GM21367 (cell line): Measurements from ENCODE around the gene ZC3H12C.

Experiments
- ATAC-seq: cut with Tn5 transposase; IDR thresholded peaks from one replicate; pipeline ENCODE4 v1.9.1; 2021; ENCODE audit not compliant: unreplicated experiment

ZC3H12C gene

DNA sequence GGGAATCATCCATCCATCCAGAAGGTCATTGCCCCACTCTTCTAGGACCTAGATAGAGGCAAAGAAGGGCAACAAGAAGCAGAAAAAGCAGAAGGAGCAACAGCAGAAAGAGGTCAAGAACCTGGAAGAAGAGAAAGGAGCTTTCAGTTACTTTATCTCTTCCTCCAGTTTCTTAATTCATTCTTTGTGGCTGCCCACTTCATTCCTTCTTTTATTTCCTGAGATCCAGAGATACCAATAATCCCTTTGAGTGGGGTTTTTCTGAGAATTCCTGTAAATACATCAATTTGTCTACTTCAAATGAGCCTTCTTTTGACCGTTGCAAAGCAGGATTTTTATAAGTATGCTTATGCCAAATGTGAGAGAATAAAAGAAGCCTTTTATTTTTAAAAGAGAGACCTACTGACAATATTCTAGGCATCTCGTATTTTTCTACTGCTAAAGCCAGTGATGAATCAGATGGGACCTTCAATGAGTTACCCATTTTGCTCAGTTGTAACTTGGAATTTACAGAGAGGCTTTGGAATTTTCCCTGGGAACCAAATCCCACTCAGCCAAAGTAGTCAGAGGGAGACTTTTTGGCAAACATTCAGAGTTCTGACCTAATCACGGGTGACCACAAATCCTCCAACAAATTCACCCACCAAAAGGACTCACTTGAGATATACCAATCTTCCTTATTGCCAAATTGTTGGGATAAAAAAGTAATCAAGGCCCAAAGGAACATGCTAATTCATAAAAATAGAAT is 54.9 kb downstream of the ZC3H12C start:
- no peak for ATAC-seq

DNA sequence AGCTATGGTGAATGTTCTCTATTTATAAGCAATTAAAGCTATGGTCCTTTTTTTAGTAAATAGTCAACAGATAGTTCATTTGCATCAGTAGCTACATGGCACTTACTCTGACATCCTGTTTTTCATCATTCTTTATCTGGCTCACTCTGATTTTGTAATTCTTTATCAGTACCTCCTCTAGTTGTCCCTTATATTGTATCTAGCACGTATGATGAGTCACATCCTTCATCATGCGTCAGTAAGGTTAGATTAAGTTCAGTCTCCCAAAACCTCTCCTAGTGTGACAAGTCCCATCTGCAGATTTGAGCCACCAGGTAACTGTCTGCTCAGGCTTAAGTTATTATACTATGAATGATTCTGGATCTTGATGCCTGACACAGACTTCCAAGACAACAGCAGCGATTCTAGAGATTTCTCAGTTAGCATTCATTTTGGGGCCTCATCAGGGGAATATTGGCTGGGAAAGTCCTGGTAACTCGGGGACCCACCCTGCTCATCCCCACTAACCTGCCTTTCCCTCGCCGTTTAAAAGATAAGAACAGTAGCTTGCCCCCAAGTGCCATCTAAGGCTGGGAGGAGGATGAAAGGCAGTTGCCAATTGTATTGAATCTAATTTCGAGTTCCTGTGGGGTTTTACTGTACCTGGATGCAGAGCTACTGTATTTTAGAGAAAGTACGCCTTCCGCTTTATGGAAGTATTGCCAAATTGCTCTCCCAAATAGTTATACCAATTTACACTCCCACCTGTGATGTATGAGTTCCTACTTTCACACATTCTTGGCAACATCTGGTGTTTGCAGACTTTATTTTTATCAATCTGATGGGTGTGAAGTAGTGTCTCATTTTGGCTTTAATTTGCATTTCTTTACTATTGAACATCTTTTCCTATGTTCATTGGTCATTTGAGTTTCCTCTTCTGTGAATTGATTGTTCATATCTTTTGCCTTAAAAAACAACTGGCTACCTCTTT is 55.9 kb downstream of the ZC3H12C start:
- ATAC-seq: no peak

DNA sequence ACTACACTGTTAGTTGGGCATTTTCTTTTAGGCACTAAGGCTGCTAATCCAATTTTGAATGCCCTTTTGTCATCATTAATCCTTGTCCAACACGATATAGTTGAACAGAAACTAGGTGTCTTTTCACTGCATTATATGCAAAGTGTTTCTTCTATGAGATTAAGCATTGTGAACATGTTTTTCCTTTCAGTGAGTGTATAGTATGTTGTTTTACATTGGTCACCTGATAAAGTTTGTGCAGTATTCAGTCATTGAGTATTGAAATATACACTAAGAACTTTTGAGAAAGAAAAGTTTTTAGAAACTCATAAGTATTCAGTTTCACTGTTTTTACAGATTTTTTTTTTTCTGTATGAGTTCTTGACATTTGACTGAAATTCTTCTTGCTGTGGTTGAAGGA is 59.0 kb downstream of the ZC3H12C start:
- ATAC-seq: no peak

DNA sequence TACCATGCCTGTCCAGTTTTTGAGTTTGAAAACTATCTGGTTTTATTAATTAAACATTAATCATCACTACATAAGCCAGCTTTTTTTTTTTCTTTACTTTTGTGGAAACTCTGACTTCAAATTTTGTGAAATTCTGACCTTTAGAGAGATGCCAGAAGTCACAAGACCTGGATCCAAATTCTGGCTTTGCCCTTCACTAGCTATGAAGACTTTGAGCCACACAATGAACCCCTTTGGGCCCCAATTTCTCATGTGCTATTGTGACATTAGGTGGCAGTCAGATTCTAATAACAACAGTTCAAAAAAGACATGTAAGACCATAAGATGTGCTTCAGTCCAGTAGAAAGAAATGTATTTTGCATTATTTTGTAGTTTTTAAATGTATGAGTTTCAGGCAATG is 60.3 kb downstream of the ZC3H12C start:
- ATAC-seq: no peak

DNA sequence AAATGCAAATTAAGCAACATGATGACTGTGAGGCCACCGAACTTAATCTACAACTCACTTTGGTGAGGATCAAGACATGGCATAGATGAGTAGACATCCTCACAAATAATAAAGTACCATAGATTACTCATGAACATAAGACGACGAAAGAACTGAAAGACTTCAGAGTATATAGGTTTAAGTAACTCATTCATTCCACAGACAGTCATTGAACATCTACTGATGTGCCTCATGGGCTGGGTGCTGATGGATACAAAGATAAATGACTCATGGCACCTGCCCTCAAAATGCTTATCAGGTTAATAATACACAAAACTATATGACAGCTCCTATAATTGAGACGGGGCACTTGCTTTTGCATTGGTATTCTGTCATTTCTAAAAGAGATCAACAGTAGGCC is 63.3 kb downstream of the ZC3H12C start:
- no peak for ATAC-seq

DNA sequence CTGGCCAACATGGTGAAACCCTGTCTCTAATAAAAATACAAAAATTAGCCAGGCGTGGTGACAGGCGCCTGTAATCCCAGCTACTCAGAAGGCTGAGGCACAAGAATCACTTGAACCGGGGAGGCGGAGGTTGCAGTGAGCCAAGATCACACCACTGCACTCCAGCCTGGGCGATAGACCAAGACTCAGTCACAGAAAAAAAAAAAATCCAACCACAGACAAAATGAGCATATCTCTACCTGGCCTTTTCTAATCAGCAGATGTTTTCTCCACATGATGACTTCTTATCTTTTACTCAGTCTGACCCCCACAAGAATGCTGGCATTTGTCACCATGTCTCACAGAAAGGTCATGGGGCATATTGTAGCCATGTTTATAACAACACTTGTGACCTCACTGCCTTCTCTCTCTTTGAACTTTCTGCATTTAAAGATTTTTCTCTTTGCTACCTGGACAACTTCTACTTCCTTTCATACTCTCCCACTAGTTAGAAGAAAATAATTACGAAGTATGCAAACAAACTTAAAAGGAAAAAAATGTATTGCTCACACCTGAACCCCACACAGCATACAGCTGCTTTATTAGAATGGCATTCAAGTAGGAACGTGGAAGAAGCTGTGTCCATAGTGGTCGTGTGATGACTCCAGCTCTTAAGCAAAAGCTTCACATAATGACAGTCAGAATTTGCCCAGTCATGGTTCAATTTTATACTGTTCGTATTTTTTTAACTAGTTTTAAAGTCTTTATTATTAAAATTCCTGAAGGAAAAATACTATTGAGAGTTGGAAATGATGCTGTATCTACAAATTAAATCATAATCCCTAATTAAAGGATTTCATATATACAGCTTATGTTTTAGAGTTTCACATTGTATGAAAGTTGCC is 65.4 kb downstream of the ZC3H12C start:
- no peak for ATAC-seq

DNA sequence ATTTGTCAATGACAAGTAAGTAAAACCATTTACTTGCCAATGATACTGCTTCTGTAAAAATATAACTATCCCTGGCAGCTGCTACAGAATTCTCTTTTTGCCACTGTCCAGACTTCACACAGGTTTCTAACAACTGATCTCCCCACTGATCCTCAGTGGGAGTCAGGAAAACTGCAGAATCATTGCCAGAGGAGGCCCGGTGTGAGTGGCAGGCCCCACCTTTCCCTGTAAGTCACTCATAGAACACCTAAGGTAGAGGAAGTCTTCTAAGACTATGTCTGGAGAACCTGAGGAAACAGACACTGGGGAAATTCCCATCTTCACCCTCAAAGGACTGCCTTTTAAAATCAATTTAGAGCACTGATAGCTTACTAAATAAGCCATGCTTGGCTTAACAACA is 66.3 kb downstream of the ZC3H12C start:
- no peak for ATAC-seq

DNA sequence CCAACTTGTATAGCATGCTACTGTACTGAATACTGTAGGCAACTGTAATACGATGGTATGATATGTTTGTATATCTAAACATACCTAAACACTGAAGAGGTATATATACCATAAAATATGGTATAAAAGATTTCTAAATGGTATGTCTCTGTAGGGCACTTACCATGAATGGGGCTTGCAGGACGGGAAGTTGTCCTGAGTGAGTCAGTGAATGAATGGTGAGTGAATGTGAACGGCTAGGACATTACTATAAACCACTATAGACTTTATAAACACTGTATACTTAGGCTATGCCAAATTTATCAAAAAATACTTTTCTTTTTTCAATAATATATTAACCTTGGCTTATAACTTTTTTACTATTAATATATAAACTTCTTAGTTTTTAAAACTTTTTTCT is 66.8 kb downstream of the ZC3H12C start:
- ATAC-seq: no peak

DNA sequence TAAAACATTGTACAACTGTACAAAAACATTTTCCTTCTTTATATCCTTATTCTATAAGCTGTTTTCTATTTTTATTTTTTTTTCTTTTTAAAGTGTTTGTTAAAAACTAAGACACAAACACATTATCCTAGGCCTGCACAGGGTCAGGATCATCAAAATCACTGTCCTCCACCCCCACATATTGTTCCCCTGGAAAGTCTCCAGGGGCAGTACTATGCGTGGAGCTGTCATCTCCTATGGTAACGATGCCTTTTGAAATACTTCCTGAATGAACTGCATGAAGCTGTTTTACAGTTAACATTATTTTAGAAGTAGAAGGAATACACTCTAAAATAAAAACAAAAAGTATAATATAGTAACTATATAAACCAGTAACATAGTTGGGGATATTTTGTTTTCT is 67.2 kb downstream of the ZC3H12C start:
- ATAC-seq: no peak

DNA sequence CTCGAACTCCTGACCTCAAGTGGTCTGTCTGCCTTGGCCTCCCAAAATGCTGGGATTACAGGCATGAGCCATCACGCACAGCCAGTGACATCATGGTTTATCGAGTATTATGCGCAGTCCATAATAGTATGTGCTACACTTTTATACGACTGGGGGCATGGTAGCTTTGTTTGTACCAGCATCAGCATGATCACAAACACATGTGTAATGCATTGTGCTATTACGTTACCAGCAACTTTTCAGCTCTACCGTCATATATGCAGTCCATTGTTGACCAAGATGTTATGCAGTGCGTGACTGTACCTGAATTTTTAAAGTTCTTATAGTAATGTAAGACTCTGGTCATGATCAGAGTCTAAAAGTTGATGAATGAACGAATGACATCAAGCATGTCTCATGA is 67.9 kb downstream of the ZC3H12C start:
- ATAC-seq: no peak

DNA sequence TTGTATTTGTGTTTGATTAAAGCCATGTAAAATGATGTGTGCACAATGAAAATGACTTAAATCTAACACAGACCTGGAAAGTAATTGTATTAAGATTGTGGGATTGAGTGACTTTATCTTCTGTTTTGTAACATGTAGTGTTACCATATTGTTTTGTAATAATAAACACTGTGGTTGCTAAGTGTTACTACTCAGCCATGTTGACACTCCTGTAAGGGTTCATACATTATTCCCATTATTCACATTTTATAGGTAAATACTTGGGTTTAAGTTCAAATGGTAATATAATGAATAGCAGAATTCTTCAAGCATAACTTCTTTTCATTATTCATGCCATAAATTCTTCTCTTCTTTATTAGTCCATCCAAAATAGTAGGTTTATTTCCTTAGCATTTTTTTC is 69.0 kb downstream of the ZC3H12C start:
- ATAC-seq: no peak

DNA sequence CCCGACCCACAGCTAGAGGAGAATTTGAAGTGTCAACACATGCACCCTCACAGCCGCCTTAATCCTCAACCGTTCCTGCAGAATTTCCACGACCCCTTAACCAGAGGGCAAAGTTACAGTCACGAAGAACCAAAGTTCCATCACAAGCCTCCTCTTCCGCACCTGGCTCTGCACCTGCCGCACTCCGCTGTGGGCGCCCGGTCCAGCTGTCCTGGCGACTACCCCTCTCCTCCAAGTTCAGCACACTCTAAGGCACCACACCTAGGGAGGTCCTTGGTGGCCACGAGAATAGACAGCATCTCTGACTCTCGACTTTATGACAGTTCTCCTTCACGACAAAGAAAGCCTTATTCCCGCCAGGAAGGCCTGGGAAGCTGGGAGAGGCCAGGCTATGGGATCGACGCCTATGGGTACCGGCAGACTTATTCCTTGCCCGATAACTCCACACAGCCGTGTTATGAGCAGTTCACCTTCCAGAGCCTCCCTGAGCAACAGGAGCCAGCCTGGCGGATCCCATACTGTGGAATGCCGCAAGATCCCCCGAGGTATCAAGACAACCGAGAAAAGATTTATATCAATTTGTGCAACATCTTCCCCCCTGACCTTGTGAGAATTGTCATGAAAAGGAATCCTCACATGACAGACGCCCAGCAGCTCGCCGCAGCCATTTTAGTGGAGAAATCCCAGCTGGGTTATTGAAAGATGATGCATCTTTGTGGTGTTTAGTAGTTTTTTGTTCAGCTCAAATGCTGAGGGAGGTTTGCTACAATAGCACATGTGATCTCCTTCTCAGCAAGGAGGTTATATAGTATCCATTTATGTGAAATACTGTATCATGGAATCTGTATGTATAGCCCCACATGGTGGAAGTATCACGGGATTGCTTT is 72.1 kb downstream of the ZC3H12C start:
- no peak for ATAC-seq

DNA sequence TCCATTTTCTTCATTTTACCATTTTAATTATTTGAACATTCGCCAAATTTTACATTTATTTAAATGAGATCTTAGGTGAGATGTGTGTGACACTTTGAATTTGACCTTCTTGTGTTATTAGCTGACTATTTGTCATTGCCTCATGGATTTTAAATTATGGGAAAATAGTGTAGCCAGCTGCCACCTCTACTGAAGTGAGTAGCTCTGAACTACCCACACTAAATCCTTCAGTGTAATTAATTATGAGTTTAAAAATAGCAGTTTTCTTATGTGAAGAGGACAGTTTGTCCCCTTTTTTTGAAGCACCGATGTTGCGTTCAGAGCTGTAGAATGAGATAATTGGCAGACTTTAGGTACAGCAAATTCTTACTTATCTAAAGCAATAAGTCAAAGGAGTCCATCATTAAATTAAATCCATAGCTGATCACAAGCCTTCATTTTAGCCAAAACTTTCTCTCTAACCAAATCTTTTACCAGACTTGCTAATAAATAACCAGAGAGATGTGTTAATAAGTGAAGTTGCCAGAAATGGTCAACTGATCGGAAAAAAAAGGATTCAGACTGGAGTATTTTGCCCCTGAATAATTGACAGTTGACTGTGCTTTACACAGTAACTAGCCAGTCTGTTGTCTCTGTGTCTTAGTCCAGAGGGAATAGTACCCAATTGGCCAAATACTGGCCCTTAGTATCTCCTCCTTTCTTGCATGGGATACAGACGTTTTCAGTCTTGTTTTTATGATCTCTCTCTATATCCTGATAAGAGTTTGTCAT is 75.0 kb downstream of the ZC3H12C start:
- ATAC-seq: no peak

DNA sequence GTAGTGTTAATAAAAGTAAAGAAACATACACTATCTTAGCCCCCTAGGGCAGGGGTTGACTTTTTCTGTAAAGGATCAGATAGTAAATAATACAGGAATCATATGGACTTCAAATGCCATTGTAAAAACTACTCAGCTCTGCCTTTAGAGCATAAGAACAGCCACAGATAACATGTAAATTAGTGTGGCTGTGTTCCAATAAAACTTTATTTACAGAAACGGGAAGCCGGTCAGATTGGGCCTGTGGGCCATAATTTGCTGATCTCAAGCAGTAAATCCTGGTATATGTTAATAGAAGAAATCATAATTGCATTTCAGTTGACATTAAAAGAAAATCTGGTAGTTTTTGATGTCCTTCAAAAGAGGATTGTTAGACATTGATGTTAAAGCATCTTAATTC is 76.5 kb downstream of the ZC3H12C start:
- ATAC-seq: no peak

DNA sequence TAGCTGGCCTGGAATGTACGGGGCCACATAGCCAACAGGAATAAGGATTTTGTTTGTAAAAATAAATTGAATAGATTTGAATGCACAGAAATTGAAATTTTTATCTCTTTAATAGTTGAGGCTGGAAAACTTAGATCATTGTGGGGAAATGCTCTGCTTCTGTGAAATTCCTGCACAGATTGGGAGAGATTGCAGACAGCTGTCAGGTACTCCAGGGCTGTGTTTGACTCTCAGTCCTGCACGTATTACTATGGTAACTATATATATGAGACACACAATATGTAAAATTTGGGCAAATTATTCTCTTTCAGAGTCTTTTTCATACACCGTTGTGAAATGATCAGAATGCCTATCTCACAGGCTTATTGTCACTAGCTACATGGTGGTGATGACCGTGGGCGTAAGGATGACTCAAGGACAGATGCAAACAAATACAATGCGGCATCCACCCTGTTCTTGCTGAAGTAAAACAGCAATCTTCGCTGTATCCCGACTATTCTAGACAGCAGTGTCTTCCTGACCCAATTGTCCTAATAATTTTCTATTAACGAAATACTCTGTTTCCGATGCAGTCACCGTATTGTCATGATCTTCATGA is 79.4 kb downstream of the ZC3H12C start:
- no peak for ATAC-seq

DNA sequence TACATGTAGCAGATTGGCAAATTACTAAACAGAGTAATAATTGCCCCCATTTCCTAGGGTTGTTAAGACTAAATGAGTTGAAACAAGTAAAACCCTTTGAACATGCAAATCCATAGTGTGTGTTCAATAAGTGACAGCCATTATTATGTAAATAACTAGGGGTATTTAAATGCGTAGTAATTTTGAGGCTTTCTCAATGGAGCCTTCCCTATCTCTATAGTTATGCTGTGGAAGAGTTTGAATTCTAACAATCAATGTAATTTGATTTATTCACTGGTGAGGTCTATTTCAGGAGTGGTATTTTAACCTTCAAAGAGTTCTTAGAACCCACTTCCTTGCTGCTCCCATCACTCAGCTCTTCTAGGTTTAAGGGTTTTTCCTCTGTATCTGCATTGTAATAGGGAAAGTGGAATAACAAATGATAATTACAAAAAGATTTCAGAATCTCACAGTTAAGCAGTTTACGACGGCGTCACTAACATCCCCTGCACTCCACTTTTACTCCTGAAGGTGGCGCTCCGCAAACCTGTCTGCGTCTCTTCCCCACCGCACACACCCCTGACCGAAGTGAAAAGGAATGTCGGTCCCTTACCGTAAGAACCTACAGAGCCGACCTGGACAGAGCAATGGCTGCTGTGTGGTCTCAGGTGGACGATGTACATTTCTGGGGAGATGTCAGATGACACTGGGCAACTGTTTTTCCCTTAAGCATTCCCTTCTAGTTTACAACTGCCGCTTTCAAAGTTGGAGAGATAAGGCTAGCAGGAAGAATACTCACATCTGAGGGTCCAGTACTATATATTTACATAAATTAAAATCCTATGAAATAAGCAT is 80.8 kb downstream of the ZC3H12C start:
- no peak for ATAC-seq

DNA sequence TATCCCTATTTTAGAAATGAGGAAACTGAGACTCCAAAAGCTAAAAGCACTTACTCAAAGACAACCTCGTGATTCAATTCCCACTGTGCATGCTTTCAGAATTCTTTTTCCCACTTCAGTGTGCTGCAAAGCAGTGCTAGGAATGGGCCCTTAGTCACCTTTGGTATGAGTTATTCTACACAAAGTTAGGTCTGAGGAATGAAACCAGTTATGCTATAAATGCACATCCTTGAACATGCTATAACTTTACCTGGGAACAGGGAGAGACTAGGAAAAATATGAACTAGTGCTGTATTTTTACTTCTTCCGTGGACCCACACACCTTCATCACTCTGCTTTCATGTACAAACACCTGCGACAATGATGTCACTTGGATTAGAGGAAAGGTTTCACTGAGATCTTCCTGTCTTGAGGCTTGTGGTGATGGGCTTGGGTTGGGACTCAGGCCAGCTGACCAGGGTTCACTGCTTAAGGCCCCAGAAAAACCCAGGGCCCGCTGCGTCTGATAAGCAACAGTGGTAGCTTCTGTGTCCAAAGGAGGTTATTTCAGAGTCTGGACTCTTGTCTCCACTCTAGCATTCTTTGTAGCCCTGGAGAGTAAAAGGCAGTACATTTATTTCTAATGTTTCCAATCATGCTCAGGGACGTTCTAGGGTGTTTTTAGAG is 81.6 kb downstream of the ZC3H12C start:
- no peak for ATAC-seq
